ENCODE measurements around the gene APLF.

DNA sequence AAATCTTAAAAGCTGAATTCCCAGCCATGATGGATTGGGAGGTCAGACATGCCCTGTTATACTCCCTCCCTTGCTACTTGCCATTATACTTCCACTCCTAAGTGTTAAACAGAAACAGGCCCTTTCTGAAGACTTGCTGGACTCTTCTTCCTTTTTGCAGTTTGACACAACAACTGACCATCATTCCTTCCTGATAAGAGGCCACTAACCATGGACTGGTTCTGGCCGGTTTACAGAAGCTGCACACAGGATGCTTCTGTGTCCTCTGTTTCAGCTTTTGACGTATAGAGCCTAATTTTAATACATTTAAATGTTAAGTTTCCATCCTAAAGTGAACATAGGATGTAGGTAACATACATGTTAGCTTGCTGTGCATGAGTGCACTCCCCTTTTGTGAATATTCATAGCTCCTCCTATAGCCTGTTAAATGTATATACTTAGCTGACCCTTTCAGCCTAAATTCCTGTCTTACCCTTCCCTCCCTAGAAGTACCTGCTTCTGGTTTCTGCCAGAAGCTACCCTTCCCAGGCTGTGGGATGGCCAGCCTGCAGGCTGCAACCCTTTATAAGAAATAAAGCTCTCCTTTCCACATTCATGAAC lies 13.5 kb upstream of the APLF start:
- TF ChIP-seq, protein P1, sequence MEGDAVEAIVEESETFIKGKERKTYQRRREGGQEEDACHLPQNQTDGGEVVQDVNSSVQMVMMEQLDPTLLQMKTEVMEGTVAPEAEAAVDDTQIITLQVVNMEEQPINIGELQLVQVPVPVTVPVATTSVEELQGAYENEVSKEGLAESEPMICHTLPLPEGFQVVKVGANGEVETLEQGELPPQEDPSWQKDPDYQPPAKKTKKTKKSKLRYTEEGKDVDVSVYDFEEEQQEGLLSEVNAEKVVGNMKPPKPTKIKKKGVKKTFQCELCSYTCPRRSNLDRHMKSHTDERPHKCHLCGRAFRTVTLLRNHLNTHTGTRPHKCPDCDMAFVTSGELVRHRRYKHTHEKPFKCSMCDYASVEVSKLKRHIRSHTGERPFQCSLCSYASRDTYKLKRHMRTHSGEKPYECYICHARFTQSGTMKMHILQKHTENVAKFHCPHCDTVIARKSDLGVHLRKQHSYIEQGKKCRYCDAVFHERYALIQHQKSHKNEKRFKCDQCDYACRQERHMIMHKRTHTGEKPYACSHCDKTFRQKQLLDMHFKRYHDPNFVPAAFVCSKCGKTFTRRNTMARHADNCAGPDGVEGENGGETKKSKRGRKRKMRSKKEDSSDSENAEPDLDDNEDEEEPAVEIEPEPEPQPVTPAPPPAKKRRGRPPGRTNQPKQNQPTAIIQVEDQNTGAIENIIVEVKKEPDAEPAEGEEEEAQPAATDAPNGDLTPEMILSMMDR (IDR thresholded peaks at IDR 0.05), result no peak
- no peak for TF ChIP-seq EP300 (IDR thresholded peaks at IDR 0.05)

Data from ovary (tissue), 3 donors.